ENCODE results near the gene MAB21L1.

MAB21L1 gene

DNA sequence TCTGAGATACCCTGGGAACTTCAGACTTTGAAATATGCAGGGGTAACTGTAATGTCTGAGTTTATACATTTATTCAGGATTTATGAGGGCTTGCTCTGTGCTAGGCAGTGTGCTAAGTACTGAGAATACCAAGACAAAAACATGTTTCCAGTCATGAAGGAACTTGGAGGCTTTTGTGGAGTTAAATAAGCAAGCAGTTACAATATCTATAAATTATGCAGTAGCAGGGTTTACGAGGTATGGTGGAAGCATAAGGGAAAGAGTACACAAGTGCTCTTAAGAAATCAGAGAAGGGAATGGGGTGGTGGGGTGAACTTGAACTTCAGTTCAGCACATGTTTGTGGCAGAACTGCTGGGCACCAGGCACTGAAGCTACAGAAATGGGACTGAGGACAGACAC is 28.0 kb downstream of the MAB21L1 start:
- no peak for DNase-seq

Measured in hypothalamus (tissue), 51 donors.